Vagina (tissue), 2 donors: ENCODE results near the gene TARBP2. TPM values are rescaled to one million over a fixed set of nuclear protein-coding genes. Genes with fewer than 3 reads are reported as not detected.

Experiments
- DNase-seq, 2 donors: peaks; one replicate each; pipeline ENCODE4 v3.0.0-alpha.2; 2017; ENCODE audit errors: extremely low spot score in 2 of 2
- H3K27ac ChIP-seq: fragments of 200-600 bp; sonication (generic); one replicate; pipeline ENCODE4 v1.5.1; 2019
- H3K27me3 ChIP-seq: fragments of 200-600 bp; sonication (generic); one replicate; pipeline ENCODE4 v1.5.1; 2019
- H3K36me3 ChIP-seq, 2 donors: fragments of 200-600 bp; sonication (generic); one replicate each; pipeline ENCODE4 v1.5.1; 2017 to 2019
- H3K4me1 ChIP-seq: fragments of 200-600 bp; sonication (generic); one replicate; pipeline ENCODE4 v1.5.1; 2019
- H3K4me3 ChIP-seq, 2 donors: fragments of 200-600 bp; sonication (generic); 1 replicate in 1 of 2; 2 replicates in 1 of 2; pipeline ENCODE4 v1.5.1; 2016 to 2019
- H3K9me3 ChIP-seq: fragments of 200-600 bp; sonication (generic); one replicate; pipeline ENCODE4 v1.5.1; 2019
- CTCF ChIP-seq, 3 experiments: fragments of 450-650 bp in 2 of 3; fragments of 200-600 bp in 1 of 3; sonication (generic) in 1 of 3; IDR thresholded peaks; one replicate each; pipeline ENCODE4 v1.5.1; 2017 to 2019; ENCODE audit warnings: antibody characterized with exemption in 3 of 3, mild to moderate bottlenecking in 2 of 3, moderate library complexity in 2 of 3
- POLR2A ChIP-seq, 2 donors: fragments of 450-650 bp; IDR thresholded peaks; one replicate each; pipeline ENCODE4 v1.6.1; 2017; ENCODE audit warnings: antibody characterized with exemption in 2 of 2, mild to moderate bottlenecking in 2 of 2, moderate library complexity in 2 of 2
- POLR2AphosphoS5 ChIP-seq, 2 donors: sonication (generic); formaldehyde crosslinking; IDR thresholded peaks; one replicate each; pipeline ENCODE4 v1.9.0; 2017; ENCODE audit warnings: antibody characterized with exemption in 2 of 2, mild to moderate bottlenecking in 2 of 2, low read depth in 1 of 2; ENCODE audit not compliant: insufficient read depth in 1 of 2
- intact Hi-C: fragments of 100-400 bp; cut with DNase I; formaldehyde crosslinking; loops from one replicate; pipeline ENCODE4 v1.15.1; 2023
- total RNA-seq: library from RNA; depleted of rRNA; stranded (reverse); fragments of >200 nt; gene quantifications from one replicate; pipeline ENCODE4 v1.2.3, GENCODE V29; 2016

TARBP2 gene
- total RNA-seq, 1 donor from 2014 or later, result 17.7 TPM

- H3K27ac ChIP-seq, result peak overlapping the region; percentile 48
- no peak overlapping the region for H3K4me3 ChIP-seq
- no peaks in the 10 kb centered on the region for H3K9me3 ChIP-seq
- no peaks in the 10 kb centered on the region for H3K27me3 ChIP-seq
- intact Hi-C loops, result no loop called here
- no peak for DNase-seq
- peaks cover 26% of the 10 kb centered on the region for H3K4me1 ChIP-seq
- TF ChIP-seq POLR2A (IDR thresholded peaks at IDR 0.05) (no peak), POLR2AphosphoS5 (IDR thresholded peaks at IDR 0.05; ENCODE audit: insufficient read depth in 1 of 2, low read depth in 1 of 2) (peak in 1 of 2 donors; percentile 17), CTCF (IDR thresholded peaks at IDR 0.05) (peak; percentile 56 to 91 (median 83))
- H3K36me3 ChIP-seq, result peaks cover 0 to 42% of the 10 kb centered on the region in 2 donors
These were observed 7.6 kb downstream of the TARBP2 start for GRCh38 chr12:53508534-53509170.

DNA sequence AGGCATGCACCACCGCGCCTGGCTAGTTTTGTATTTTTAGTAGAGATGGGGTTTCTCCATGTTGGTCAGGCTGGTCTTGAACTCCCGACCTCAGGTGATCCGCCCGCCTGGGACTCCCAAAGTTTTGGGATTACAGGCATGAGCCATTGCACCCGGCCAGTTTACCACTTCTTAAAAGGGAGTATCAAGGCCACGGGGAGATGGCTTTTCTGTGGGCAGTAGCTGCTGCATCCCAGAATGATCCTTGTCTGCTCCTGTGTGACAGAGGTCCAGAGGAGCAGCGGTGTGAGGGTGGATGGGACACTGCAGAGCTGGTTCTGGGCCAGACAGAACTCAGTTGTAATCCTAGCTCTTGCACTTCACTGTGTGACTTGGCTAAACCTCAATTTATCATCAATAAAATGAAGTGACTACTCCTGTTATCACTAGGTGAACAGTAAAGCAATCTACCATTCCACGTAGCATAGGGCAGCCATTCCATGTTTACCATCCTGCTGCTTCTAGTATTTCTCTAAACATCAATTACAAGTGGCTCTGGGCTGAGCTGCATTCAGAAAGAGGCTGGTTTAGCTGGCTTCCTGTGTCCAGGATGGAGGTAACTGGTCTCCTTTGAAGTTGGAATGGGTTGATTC is 9.2 kb downstream of the TARBP2 start:
- Histone ChIP-seq H3K27me3 (no peaks in the 10 kb centered on the region), H3K4me1 (peaks cover 16% of the 10 kb centered on the region), H3K9me3 (no peaks in the 10 kb centered on the region), H3K4me3 (no peak overlapping the region), H3K36me3 (peaks cover 0 to 53% of the 10 kb centered on the region in 2 donors), H3K27ac (no peak overlapping the region)
- no peak for DNase-seq
- intact Hi-C loops, result no loop called here
- no peak for TF ChIP-seq CTCF (IDR thresholded peaks at IDR 0.05)
- no peak for TF ChIP-seq POLR2A (IDR thresholded peaks at IDR 0.05)
- TF ChIP-seq POLR2AphosphoS5 (IDR thresholded peaks at IDR 0.05; ENCODE audit: insufficient read depth in 1 of 2, low read depth in 1 of 2), result no peak

DNA sequence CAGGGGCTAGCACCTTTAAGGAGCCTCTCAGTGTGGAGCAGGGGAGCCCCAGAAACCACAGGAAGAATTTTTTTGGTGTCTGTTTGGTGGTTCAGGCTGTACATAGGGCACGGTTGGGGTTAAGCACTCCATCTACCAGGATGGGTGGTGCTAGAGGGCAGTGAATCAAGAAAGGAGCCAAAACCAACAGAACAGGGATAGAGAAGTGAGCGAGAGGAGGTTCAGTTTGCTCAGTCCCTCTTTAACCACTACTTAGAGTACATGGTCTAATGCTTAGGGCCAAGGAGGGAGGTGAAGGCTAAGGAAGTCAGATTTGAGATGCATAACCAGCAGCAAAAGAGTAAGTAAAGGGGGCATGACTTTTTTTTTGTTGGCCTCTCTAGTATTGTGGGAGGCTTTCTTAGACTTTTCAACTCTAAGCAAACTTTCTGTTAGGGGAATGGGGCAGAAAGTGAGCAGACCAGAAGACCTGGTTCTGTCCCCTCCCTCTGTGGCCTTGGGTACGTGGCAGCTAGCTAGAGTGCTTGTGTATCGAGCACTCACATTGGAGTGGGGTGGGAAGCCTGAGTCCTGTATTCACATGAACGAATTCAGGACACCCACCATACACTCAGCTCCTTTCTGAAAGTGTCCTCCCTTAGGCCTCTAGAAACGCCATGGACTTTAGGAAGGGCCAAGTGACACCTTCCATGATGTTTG is 12.8 kb downstream of the TARBP2 start:
- H3K36me3 ChIP-seq, result peaks cover 0 to 76% of the 10 kb centered on the region in 2 donors
- intact Hi-C loops, result no loop called here
- no peak overlapping the region for H3K4me3 ChIP-seq
- DNase-seq, result no peak
- no peaks in the 10 kb centered on the region for H3K9me3 ChIP-seq
- H3K4me1 ChIP-seq, result no peaks in the 10 kb centered on the region
- TF ChIP-seq CTCF (IDR thresholded peaks at IDR 0.05) (no peak), POLR2AphosphoS5 (IDR thresholded peaks at IDR 0.05; ENCODE audit: insufficient read depth in 1 of 2, low read depth in 1 of 2) (no peak), POLR2A (IDR thresholded peaks at IDR 0.05) (no peak)
- H3K27me3 ChIP-seq, result no peaks in the 10 kb centered on the region
- no peak overlapping the region for H3K27ac ChIP-seq

DNA sequence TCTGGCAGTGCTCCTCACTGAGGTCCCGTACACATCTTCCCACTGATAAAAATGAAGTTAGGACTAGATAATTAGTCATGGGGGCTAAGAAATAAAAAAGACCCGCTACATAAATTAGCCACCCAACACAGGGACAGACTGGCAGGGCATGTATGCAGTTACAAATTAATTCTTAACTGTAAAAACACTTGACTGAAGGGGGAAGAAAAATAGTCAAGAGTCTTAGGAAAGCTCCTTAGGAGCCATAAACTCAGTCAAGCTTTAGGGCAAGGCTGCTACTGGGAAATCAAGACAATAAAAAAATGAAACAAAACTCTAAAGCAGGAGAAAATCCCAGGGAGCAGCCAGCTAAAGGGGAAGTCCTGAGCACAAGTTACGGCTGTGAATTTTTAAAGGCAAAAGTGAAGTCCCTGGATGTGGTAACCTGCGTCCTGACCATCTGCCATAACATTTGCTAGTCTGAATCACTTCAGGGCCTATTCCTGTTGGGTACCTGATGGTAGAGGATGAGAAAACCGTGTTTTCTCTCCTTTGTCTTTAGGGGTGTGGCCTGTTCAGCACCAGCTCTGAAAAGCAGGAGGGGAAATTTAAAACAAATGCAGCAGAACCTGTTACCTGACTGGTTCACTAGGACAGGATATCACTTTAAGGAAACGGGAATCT is 13.7 kb downstream of the TARBP2 start:
- Histone ChIP-seq H3K27me3 (no peaks in the 10 kb centered on the region), H3K9me3 (no peaks in the 10 kb centered on the region), H3K4me3 (no peak overlapping the region), H3K27ac (no peak overlapping the region), H3K4me1 (no peaks in the 10 kb centered on the region), H3K36me3 (peaks cover 0 to 84% of the 10 kb centered on the region in 2 donors)
- TF ChIP-seq POLR2A (IDR thresholded peaks at IDR 0.05), result no peak
- TF ChIP-seq POLR2AphosphoS5 (IDR thresholded peaks at IDR 0.05; ENCODE audit: insufficient read depth in 1 of 2, low read depth in 1 of 2), result no peak
- no peak for TF ChIP-seq CTCF (IDR thresholded peaks at IDR 0.05)
- DNase-seq, result no peak
- intact Hi-C loops, result no loop called here
